ENCODE data around the gene AP1S2.

The AP1S2 gene

GRCh38 chrX:15804563-15804962 lies 50.0 kb downstream of the AP1S2 start:
- no peak for DNase-seq

GRCh38 chrX:15797707-15798106 lies 56.9 kb downstream of the AP1S2 start:
- DNase-seq: no peak

GRCh38 chrX:15790769-15791290 lies 63.8 kb downstream of the AP1S2 start:
- no peak for DNase-seq

- peak; percentile 93 for DNase-seq
These were observed 64.4 kb downstream of the AP1S2 start, which contains the start of gene ZRSR2 for GRCh38 chrX:15789979-15790768. ZRSR2 (plus strand) TSS chrX:15790484; CDS start chrX:15790496, 12 bp downstream.

- no peak for DNase-seq
These were observed 67.7 kb downstream of the AP1S2 start for GRCh38 chrX:15786915-15787314.

- no peak for DNase-seq
These were observed 69.3 kb downstream of the AP1S2 start for GRCh38 chrX:15785176-15785750.

GRCh38 chrX:15781961-15782699 lies 72.5 kb downstream of the AP1S2 start:
- no peak for DNase-seq

Measured in activated CD8-positive, alpha-beta memory T cell treated with anti-CD3 and anti-CD28 coated beads, Interleukin-2, amount 50 U/mL, for 4 hours (primary cell).